Caco-2 (cell line): ENCODE measurements around the gene RNF217. TPM values are rescaled to one million over a fixed set of nuclear protein-coding genes. Genes with fewer than 3 reads are reported as not detected.

Source experiments
- BruUV-seq: library from RNA; stranded (reverse); fragments of 400-500 nt; replicated peaks from 2 replicates; lab custom pipeline; 2021; lab: Mats Ljungman, UMichigan
- CTCF ChIA-PET: fragments of 300-600 bp; sonication (Branson Sonifier 250); formaldehyde crosslinking; loops from one replicate; lab custom pipeline; 2022; ENCODE audit warnings: antibody characterized with exemption; lab: Charles Lee
- POLR2A ChIA-PET: fragments of 300-600 bp; sonication (Branson Sonifier 250); formaldehyde crosslinking; loops from one replicate; lab custom pipeline; 2022; ENCODE audit warnings: antibody characterized with exemption; lab: Charles Lee
- DNase-seq, 2 experiments: peaks; one replicate each; pipeline versions ENCODE4 v3.0.0 to v3.0.0-alpha.2; 2020 to 2022
- H3K27me3 ChIP-seq: replicated peaks from 2 replicates; pipeline ENCODE4 v1.6.0; 2011; ENCODE audit warnings: low read length; ENCODE audit not compliant: control insufficient read depth, insufficient read depth
- H3K36me3 ChIP-seq: 2 replicates; pipeline ENCODE4 v1.5.1; 2011; ENCODE audit warnings: low read length; ENCODE audit not compliant: control insufficient read depth, insufficient read depth
- H3K4me1 ChIP-seq: fragments of 250-450 bp; sonication (Bioruptor Pico); 2 replicates; pipeline ENCODE4 v1.5.1; 2020; ENCODE audit warnings: mild to moderate bottlenecking
- H3K4me3 ChIP-seq: 2 replicates; pipeline ENCODE4 v1.5.1; 2011; ENCODE audit warnings: low read depth, mild to moderate bottlenecking, control low read depth, low read length
- H3K9me3 ChIP-seq: fragments of 250-450 bp; sonication (Bioruptor Pico); 2 replicates; pipeline ENCODE4 v1.5.1; 2020; ENCODE audit warnings: mild to moderate bottlenecking, moderate library complexity
- H3K27ac Mint-ChIP-seq: one replicate; pipeline ENCODE4 v1.8.0; 2022; ENCODE audit warnings: mixed read lengths; ENCODE audit not compliant: unreplicated experiment
- H3K27me3 Mint-ChIP-seq: one replicate; pipeline ENCODE4 v1.8.0; 2022; ENCODE audit warnings: mixed read lengths; ENCODE audit not compliant: insufficient read depth, unreplicated experiment
- H3K36me3 Mint-ChIP-seq: one replicate; pipeline ENCODE4 v1.8.0; 2022; ENCODE audit warnings: mild to moderate bottlenecking, mixed read lengths; ENCODE audit not compliant: insufficient read depth, unreplicated experiment
- H3K4me1 Mint-ChIP-seq: one replicate; pipeline ENCODE4 v1.8.0; 2022; ENCODE audit warnings: low read depth, mixed read lengths; ENCODE audit not compliant: unreplicated experiment
- H3K4me3 Mint-ChIP-seq: one replicate; pipeline ENCODE4 v1.8.0; 2022; ENCODE audit warnings: mild to moderate bottlenecking, moderate library complexity, mixed read lengths; ENCODE audit not compliant: unreplicated experiment
- H3K9me3 Mint-ChIP-seq: one replicate; pipeline ENCODE4 v1.8.0; 2022; ENCODE audit warnings: mixed read lengths; ENCODE audit not compliant: unreplicated experiment
- CTCF ChIP-seq, 2 experiments: fragments of 200-600 bp in 1 of 2; IDR thresholded peaks; 1 replicate in 1 of 2; 2 replicates in 1 of 2; pipeline versions ENCODE4 v1.5.1 to v1.8.0; 2011 to 2022; ENCODE audit warnings: antibody characterized with exemption in 1 of 2, control low read depth in 1 of 2, inconsistent platforms in 1 of 2, low read depth in 1 of 2, low read length in 1 of 2, mild to moderate bottlenecking in 1 of 2, moderate library complexity in 1 of 2; ENCODE audit not compliant: insufficient read depth in 1 of 2, severe bottlenecking in 1 of 2, unreplicated experiment in 1 of 2
- intact Hi-C: fragments of 100-400 bp; cut with micrococcal nuclease; formaldehyde crosslinking; loops from one replicate; pipeline ENCODE4 v1.10.0; 2022; ENCODE audit not compliant: unreplicated experiment
- total RNA-seq: library from RNA; stranded (reverse); gene quantifications from 2 replicates; pipeline ENCODE4 v1.2.3, GENCODE V29; 2022

RNF217 gene
- total RNA-seq, 1 experiment from 2014 or later: 0.09 TPM

GRCh38 chr6:125086716-125087115, 124.5 kb downstream of the RNF217 start:
- Histone ChIP-seq H3K9me3 (no peaks in the 10 kb centered on the region), H3K4me1 (no peaks in the 10 kb centered on the region), H3K36me3 (no peaks in the 10 kb centered on the region), H3K4me3 (no peak overlapping the region), H3K27me3 (no peaks in the 10 kb centered on the region)
- no peak for DNase-seq
- no peak overlapping the region for H3K27ac Mint-ChIP-seq
- H3K36me3 Mint-ChIP-seq: no peaks in the 10 kb centered on the region
- no peaks in the 10 kb centered on the region for H3K9me3 Mint-ChIP-seq
- H3K27me3 Mint-ChIP-seq: peaks cover 2% of the 10 kb centered on the region
- POLR2A ChIA-PET: no interaction called here
- intact Hi-C loops: no loop called here
- no peak overlapping the region for H3K4me3 Mint-ChIP-seq
- TF ChIP-seq CTCF (IDR thresholded peaks at IDR 0.05; ENCODE audit: insufficient read depth in 1 of 2, low read depth in 1 of 2, low read length in 1 of 2, severe bottlenecking in 1 of 2, unreplicated experiment in 1 of 2): no peak
- CTCF ChIA-PET: no interaction called here
- no TSS peak for BruUV-seq
- no peaks in the 10 kb centered on the region for H3K4me1 Mint-ChIP-seq

GRCh38 chr6:125088963-125089362, 126.7 kb downstream of the RNF217 start:
- ChIA-PET CTCF (no interaction called here), POLR2A (no interaction called here)
- no peak overlapping the region for H3K4me3 Mint-ChIP-seq
- no peak for DNase-seq
- H3K27me3 Mint-ChIP-seq: peaks cover 10% of the 10 kb centered on the region
- H3K4me3 ChIP-seq: no peak overlapping the region
- no peaks in the 10 kb centered on the region for H3K36me3 ChIP-seq
- H3K9me3 Mint-ChIP-seq: no peaks in the 10 kb centered on the region
- no peaks in the 10 kb centered on the region for H3K36me3 Mint-ChIP-seq
- no peaks in the 10 kb centered on the region for H3K4me1 ChIP-seq
- no peaks in the 10 kb centered on the region for H3K4me1 Mint-ChIP-seq
- no peaks in the 10 kb centered on the region for H3K27me3 ChIP-seq
- H3K9me3 ChIP-seq: no peaks in the 10 kb centered on the region
- no peak overlapping the region for H3K27ac Mint-ChIP-seq
- no peak for TF ChIP-seq CTCF (IDR thresholded peaks at IDR 0.05; ENCODE audit: insufficient read depth in 1 of 2, low read depth in 1 of 2, low read length in 1 of 2, severe bottlenecking in 1 of 2, unreplicated experiment in 1 of 2)
- no TSS peak for BruUV-seq
- intact Hi-C loops: no loop called here

- Histone ChIP-seq H3K9me3 (no peaks in the 10 kb centered on the region), H3K4me1 (no peaks in the 10 kb centered on the region), H3K27me3 (no peaks in the 10 kb centered on the region), H3K36me3 (no peaks in the 10 kb centered on the region), H3K4me3 (no peak overlapping the region)
- ChIA-PET CTCF (no interaction called here), POLR2A (no interaction called here)
- no peak for TF ChIP-seq CTCF (IDR thresholded peaks at IDR 0.05; ENCODE audit: insufficient read depth in 1 of 2, low read depth in 1 of 2, low read length in 1 of 2, severe bottlenecking in 1 of 2, unreplicated experiment in 1 of 2)
- Mint-ChIP-seq H3K27ac (no peak overlapping the region), H3K4me3 (no peak overlapping the region), H3K27me3 (peaks cover 16% of the 10 kb centered on the region), H3K36me3 (no peaks in the 10 kb centered on the region), H3K9me3 (no peaks in the 10 kb centered on the region), H3K4me1 (no peaks in the 10 kb centered on the region)
- BruUV-seq: no TSS peak
- intact Hi-C loops: no loop called here
- DNase-seq: no peak
Measured at GRCh38 chr6:125094563-125094962, 132.3 kb downstream of the RNF217 start.
